ENCODE data around the gene FPR1.
"Not testable (repeated sequence)": the region's sequence is repeated elsewhere in the genome, so short reads cannot be mapped to it uniquely, and the experiment has no call there.

The FPR1 gene

GRCh38 chr19:51779181-51779580, 27.5 kb upstream of the FPR1 start:
- no peak for DNase-seq (ENCODE audit: low read depth)

- peak; percentile 78 for DNase-seq (ENCODE audit: low read depth)
These were observed 26.1 kb upstream of the FPR1 start for GRCh38 chr19:51777570-51778462.

GRCh38 chr19:51776561-51776960, 24.9 kb upstream of the FPR1 start:
- DNase-seq (ENCODE audit: low read depth), result not testable (repeated sequence)

DNA sequence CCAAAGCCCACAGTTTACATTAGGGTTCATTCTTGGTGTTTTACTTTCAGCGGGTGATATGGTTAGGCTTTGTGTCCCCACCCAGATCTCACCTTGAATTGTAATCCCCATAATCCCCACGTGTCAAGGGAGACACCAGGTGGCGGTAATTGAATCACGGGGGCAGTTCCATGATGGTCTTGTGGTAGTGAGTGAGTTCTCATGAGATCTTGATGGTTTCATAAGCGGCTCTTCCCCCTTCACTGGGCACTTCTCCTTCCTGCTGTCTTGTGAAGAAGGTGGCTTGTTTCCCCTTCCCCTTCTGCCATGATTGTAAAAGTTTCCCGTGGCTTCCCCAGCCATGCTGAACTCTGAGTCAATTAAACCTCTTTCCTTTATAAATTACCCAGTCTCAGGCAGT, 21.3 kb upstream of the FPR1 start:
- no peak for DNase-seq (ENCODE audit: low read depth)

GRCh38 chr19:51771376-51772130, 19.9 kb upstream of the FPR1 start:
- DNase-seq (ENCODE audit: low read depth), result no peak

DNA sequence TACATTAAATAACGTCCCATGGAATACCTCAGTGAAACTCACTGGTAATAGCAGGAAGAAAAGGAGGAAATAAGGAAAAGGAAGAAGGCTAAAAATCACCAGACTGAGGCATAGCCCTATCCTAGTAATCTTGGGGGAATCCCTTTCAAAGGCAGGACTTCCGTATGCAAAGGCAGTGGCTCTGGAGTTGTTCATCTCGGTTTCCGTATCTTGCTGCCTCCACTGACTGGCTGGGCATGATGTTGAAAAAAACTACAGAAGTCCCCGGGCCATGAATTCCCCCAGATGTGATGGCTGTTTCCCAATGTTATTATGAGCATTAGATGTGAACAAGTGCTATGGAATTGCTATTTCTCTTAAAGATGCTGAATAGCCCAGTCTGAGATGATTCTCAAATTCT, 14.8 kb upstream of the FPR1 start:
- no peak for DNase-seq (ENCODE audit: low read depth)

DNA sequence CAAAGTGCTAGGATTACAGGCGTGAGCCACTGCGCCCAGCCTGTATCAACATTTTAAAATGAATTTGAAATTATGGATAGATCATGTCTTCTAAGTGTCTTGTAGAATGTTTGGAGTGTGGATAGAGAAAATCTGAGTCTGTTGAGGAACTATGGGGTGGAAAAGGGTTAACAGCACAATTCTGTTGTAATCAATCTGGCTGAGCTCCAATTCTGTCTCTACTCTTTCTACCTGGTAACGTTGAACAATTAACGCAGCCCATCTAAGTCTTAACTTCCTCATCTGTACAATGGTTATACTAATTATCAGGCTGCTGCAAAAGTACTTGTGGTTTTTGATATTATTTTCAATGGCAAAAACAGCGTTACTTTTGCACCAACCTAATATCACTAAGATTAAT, 13.4 kb upstream of the FPR1 start:
- no peak for DNase-seq (ENCODE audit: low read depth)

DNA sequence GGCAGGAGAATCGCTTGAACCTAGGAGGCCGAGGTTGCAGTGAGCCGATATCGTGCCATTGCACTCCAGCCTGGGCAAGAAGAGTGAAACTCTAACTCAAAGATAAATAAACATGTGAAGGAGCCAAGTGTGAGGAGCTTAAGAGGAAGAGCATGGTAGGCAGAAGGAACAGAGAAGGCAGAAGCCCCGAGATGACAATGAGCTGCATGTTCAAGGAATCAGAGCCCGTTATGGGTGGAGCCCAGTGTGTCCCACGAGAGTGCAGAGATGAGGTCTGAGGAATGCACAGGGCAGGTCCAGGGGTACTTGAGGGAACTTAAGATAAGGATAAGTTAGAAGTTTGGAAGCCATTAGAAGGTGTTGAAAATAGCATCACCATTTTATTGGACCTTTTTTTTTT, 10.0 kb upstream of the FPR1 start:
- DNase-seq (ENCODE audit: low read depth), result no peak

DNA sequence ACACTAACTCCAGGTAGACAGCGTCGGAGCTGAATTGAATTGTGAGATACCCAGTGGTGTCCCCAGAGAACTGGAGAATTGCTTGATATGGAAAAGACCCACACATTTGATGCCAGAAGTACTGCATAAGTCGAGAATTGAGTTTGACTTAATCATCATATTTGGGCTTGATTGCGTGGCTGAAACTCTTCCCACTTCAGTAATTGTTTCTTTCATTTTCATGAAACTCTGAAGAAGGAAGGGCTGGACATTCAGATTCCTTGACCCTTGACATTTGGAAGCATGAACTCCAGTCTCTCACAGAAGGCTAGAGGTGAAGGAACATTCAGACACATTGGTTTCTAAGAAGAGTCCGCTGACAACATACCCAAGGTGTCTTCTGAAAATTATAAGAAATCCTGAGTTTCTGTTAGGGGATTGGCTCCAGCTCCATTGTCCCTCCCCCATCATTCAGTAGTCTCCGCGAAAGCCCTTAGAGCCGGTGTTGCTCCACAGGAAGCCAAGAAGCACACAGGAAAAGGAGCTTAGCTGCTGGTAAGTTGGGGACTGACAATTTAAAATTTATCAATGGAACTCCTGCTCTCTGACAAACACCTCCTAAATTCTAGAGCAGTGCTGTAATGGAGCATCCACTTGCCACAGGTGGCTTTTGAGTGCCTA, 9.1 kb upstream of the FPR1 start, which contains the start of gene FPR2:
Gene FPR2 (plus strand): TSS at position 484 of the 660 bp plus-strand sequence. CDS start 7,479 bp downstream, outside the sequence.
- DNase-seq (ENCODE audit: low read depth), result no peak

GRCh38 chr19:51755571-51755970, 3.9 kb upstream of the FPR1 start:
- no peak for DNase-seq (ENCODE audit: low read depth)

- no peak for DNase-seq (ENCODE audit: low read depth)
These were observed 3.1 kb upstream of the FPR1 start for GRCh38 chr19:51754770-51755169.

GRCh38 chr19:51754109-51754508, 2.4 kb upstream of the FPR1 start:
- DNase-seq (ENCODE audit: low read depth), result no peak

DNA sequence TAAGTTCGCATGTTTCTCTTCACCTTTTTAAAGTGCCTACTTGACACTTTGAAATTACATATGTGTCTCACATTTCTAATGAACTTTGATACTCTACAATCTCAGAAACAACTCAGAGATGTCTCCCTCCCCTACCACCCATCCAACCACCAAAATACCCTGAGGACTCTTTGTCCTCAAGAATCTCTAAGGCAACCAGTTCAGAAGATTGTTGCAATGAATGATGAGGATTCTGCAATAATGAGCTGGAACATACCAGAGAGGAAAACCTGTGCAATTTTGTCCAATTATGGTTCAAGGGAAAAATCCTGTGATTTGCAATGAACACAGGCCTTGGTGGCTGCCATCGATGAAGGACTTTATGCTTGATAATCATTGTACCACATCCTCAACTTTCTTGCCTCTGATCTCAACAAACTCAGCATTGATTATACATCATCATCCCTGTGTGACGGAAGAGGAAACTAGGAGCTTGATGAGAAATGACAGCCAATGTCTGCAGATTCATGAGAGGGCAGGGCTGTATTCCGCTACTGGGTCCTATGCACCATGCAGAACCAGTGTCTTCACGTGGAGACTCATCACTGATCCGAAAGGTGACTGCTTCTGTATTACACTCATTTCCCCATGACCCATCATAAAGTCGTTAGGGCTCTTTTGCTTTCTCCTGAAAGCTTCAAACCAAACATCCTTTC, 1.1 kb downstream of the FPR1 start:
- DNase-seq (ENCODE audit: low read depth), result peak; percentile 43

GRCh38 chr19:51749979-51750378, 1.7 kb downstream of the FPR1 start:
- DNase-seq (ENCODE audit: low read depth), result no peak

- DNase-seq (ENCODE audit: low read depth), result no peak
These were observed 4.9 kb downstream of the FPR1 start for GRCh38 chr19:51746731-51747130.

GRCh38 chr19:51743405-51743804, 8.3 kb downstream of the FPR1 start:
- no peak for DNase-seq (ENCODE audit: low read depth)

DNA sequence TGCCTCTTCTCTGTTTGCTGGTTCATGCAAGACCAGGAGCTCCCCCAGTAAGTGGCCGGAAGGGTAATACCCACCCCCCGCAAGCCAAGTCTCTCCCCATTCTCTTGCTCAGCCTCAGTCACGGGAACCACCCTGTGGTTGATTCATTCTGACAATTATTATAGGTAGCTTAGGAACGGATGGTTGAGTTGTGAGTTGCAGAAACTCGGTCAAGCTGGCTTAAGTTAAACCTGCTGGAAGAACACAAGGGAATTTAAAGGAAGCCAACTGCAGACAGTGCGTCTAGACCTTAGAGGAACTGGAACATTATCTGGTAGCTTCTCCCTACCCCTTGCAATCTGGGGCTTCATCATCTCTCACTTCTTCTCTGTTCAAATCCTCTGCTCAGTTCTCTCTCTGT, 8.9 kb downstream of the FPR1 start:
- DNase-seq (ENCODE audit: low read depth), result peak; percentile 51

GRCh38 chr19:51740356-51740755, 11.3 kb downstream of the FPR1 start:
- no peak for DNase-seq (ENCODE audit: low read depth)

DNA sequence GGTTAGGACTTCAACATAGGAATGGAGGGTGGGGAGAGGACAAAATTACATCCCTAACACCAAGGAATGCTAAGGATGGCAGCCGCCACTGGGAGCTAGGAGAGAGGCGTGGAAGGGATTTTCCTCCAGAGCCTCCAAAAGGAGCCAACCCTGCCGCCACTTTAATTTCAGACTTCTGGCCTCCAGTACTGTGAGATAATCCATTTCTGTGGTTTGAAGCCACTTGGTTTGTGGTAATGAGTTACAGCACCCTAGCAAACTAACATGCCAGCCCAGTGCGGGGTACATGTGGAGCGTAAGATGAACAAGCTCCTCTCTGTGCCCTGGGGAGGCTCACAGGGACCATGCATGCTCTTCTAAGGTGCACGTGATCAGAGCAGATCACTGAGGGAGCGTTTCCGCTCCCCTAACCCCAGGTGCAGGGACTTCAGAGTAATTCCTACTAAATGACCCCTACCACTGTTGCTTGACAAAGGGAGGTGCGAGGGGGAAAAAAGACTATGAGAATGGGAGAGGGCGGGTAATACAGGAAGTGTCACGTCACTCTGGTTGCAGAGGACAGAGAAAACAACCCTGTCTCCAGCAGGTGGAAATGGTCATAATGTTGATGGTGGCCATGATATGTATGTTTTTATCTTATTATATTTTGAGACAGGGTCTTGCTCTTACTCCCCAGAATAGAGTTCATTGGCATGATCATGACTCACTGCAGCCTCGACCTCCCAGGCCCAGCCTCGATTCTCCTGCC, 12.0 kb downstream of the FPR1 start:
- DNase-seq (ENCODE audit: low read depth), result no peak

DNA sequence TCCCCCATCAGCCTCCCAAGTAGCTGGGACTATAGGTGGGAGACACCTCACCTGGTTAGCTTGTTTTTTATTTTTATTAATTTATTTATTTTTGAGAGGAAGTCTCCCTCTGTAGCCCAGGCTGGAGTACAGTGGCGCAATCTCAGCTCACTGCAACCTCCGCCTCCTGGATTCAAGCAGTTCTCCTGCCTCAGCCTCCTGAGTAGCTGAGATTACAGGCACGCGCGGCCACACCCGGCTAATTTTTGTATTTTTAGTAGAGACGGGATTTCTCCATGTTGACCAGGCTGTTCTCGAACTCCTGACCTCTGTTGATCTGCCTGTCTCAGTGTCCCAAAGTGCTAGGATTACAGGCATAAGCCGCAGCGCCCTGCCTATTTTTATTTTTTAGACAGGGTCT, 13.2 kb downstream of the FPR1 start:
- DNase-seq (ENCODE audit: low read depth), result not testable (repeated sequence)

- DNase-seq (ENCODE audit: low read depth), result no peak
These were observed 13.8 kb downstream of the FPR1 start for GRCh38 chr19:51737924-51738323.

Measured in fibroblast of gingiva (primary cell).